Tibial nerve (tissue), 3 donors: ENCODE measurements around the gene APBA3.

Source experiments
- CTCF ChIP-seq, 5 experiments: fragments of 200-600 bp in 3 of 5; fragments of 450-650 bp in 2 of 5; sonication (generic) in 3 of 5; IDR thresholded peaks; one replicate each; pipeline ENCODE4 v1.5.1; 2016 to 2019; ENCODE audit warnings: antibody characterized with exemption in 5 of 5, mild to moderate bottlenecking in 3 of 5, moderate library complexity in 2 of 5
- POLR2A ChIP-seq, 2 donors: fragments of 450-650 bp; IDR thresholded peaks; one replicate each; pipeline ENCODE4 v1.6.1; 2017; ENCODE audit warnings: antibody characterized with exemption in 2 of 2, mild to moderate bottlenecking in 2 of 2, moderate library complexity in 2 of 2

- TF ChIP-seq CTCF (IDR thresholded peaks at IDR 0.05) (no peak), POLR2A (IDR thresholded peaks at IDR 0.05) (no peak)
Measured at GRCh38 chr19:3762130-3762473, 610 bp upstream of the APBA3 start.
